HG02884 (cell line): ENCODE measurements around the gene PRDM16.

ENCODE experiments used
- ATAC-seq: cut with Tn5 transposase; IDR thresholded peaks from one replicate; pipeline ENCODE4 v1.9.1; 2021; ENCODE audit warnings: mild to moderate bottlenecking, moderate library complexity; ENCODE audit not compliant: unreplicated experiment

Gene PRDM16

DNA sequence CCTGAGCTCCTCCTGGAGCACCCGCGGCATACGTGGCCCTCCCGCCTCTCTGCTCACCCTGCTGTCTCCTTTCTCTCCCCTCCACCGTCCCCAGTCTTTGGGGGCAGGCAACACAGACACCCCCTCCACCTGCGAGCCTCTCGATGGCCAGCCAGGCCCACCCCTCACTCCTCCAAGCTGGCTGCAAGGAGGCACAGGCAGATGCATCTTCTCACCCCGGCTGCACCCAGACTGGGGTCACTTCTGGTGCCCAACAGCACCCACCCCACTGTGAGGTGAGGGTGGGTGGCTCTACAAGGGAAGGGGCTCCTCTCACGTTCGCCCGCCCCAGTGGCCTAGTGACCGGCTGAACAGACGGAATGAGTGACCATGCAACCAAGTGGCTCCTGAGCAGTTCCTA lies 277.5 kb downstream of the PRDM16 start:
- ATAC-seq = no peak

DNA sequence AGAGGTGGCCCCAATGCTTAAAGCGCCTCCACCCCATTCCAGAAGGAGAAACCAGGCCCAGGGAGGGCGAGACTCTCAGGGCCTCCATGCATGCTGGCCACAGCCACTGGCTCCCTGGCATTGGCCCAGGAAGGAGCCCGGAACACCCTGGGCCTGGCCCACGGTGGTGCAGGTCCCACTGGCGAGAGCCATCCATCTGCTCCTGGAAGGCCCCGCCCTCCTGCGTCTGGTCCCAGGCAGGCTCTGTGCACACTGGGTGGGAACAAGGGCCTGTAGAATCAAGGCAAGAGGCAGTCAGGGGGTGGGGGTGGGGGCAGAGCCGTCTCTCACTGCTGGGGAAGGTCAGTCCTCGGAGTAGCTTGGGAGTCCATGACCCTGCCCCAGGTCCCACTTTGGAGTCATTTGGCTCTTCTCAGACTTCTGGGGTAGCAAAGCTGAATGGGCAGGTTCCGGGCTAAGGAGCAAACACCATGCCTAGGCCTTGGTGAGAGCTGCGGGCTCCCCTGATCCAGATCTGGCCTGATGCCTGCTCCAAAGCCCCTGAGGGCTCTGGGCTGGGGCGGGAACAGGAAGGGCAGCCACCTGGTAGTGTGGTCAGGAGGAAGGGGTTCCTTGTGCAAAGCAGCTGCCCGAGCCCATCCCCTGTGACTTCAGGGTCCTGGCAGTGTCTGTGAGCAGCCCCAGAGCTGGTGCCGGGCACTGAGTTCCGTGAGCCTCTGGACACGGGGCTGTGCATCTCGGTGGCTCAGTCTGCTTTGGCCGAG lies 278.4 kb downstream of the PRDM16 start:
- no peak for ATAC-seq

DNA sequence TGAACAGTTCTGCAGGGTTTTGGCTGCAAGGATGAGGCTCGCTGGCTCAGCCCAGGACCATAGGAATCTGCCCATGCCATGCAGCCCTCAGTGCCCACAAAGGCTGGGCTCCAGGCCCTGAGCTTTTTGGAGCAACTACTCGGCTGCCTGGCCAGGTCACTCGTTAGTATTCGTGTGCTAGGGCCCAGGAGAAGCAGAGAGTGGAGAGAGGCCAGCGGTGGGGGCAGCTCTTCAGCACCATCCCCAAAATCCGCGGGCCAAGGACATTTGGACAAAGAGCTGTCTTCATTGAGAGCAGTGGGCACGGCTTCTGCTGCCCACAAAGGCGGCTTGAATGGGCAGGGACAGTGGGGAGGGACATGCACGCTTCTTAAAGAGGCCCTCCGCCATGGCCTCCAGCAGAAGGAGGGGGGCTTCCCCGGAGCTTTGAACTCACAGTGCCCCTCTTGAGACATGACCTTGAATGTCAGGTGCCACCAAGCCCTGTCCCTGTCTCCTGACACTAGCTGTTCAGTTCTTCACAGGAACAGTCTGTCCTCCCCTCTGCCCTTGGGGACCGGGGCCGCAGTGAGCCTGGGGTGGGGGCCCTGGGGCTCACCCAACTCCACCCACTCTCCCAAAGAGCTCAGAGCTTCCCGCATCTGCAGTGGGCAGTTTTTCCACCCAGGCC lies 279.3 kb downstream of the PRDM16 start:
- no peak for ATAC-seq

DNA sequence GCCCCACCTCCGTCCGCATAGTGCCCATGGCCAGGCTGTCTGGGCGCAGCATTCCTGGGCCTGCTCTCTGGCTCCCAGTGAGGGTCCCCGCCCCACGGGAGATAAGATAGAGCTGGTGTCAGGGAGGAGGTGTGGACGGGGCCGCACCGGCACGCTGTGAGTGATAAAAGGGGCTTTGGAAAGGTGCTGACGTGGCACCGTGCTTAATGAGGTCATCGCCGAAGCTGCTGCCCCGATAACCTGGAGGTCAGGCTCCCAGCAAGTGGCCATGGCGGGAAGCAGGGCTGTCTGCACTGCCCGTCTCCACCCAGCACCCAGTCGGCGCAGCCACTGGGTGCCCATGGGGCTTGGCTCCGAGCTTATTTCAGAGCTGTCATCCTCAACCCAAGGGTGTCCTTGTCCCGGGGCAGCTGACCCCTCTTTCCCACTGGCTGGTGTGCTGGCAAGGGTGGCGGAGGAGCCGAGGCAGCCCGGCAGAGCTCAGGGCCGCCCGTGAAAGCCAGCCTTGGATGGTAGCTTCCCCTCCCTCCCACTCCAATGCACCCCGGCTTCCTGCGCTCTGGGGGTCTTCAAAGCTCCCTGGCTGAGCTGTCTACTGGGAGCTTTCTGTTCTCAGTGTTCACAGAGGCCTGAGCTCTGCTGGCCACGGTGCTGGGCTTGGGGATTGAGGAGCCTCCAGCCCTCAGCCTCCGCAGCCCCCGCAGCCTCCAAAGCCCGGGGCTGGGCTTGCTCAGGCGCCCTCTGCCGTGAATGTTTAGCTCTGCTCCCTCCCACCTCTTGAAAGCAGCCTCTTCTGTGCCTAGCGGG lies 280.4 kb downstream of the PRDM16 start:
- no peak for ATAC-seq

DNA sequence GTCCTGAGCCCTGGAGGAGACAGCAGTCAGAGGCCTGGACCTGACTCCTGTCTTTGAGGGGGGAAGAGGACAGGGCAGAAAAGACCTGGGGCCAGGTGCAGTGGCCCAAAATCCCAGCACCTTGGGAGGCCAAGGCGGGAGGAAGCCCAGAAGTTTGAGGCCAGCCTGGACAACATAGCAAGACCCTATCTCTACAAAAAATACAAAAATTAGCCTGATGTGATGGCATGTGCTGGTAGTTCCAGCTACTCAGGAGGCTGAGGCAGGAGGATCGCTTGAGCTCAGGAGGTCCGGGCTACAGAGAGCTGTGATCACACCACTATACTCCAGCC lies 280.9 kb downstream of the PRDM16 start:
- ATAC-seq = no peak

DNA sequence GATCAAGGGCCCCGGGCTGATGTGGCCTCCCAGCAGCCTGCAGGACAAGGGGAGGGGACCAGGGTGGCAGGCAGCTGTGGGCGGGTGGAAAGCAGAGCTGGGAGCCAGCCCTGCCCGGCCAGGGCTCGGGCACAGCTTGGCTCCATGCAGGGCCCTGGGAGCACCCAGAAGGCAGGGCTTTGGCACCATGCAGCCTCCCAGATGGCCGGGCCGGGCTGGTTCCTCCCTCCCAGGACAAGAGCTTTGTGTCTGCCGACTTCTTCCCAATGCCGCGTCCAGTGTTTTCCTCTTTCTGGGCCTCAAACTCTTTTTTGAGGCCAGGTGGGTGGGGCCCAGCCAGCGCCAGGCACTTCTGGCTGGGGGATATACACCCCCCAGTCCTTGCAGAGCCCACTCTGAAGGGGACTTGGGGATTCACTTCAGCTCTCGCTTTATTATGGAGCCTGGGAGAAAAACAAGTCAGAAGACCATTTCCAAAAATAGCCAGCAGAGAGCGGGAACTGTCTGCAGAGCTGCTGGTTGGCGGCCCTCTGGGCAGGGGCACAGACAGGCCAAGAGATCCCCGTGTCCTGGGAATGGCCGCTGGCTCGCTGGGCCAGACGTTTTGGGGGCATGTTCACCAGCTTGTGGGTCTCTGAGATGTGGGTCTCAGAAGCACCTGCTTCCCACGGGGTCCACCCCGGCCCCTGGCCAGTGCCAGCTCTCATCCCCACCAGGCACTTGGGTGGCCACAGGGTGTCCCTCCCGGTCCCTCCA lies 281.7 kb downstream of the PRDM16 start:
- no peak for ATAC-seq

DNA sequence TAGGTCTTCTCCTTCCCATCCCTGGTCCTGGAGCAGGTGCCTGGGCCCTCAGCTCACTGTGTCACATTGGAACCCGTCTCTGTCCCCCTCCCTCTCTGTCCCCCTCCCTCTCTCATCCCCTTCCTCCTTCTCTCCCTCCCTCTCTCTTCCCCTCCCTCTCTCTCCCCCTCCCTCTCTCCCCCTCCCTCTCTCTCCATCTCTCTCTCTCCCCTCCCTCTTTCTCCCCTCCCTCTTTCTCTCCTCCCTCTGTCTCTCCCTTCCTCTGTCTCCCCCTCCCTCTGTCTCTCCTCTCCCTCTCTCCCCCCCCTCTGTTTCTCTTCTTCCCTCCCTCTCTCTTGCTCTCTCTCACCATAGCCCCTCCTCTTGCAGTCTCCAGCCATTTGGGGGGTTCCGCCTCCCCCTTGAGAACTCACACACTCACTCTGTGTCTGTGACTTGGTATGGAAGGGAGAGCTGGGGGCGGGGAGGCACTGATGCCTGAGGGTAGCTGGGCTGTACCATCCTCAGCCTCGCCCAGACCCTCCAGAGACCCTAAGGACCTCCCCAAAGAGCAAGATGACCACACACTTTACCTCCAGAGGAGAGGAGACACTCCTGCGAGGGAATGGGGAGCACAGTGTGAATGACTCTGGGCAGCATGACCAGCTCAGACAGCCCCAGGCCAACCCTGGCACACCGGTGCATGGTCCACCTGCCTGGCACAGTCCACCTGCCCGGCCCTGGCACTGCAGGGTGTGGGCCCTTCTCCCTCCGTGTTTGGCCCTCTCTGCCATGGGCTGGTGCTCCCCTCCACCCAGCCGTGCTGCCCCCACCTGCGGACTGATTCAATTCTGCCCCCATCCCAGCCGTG lies 282.7 kb downstream of the PRDM16 start:
- ATAC-seq = no peak

DNA sequence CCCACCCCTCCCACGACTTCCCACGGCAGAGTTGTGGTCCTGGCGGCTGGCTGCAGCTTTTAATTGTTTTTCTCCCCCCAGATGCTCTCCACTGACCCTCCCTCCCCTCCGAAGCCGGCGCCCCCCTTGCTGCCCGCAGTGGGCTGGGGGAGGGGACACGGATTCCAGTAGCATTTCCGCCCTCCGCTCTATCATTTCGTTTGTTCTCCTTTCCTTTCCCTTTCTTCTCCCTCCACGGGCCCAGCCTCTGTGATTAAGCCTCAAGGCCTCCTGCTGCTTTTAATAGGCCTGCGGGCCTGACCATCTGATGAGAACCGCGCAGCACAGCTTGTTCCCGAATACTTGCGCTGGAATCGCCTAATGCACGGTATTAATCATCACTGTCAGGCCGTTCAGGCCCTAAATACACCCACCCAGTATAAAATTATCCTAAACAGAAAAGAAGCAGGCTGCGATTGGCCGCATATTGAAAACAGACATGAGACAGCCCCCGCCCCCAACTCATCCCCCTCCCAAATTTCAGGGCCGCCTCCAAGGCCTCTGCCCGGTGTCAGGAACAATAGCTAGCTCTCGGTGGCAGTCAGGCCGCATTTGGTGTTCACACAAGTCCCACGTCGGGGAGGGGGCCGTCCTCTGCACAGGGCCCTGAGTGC lies 283.4 kb downstream of the PRDM16 start:
- no peak for ATAC-seq

DNA sequence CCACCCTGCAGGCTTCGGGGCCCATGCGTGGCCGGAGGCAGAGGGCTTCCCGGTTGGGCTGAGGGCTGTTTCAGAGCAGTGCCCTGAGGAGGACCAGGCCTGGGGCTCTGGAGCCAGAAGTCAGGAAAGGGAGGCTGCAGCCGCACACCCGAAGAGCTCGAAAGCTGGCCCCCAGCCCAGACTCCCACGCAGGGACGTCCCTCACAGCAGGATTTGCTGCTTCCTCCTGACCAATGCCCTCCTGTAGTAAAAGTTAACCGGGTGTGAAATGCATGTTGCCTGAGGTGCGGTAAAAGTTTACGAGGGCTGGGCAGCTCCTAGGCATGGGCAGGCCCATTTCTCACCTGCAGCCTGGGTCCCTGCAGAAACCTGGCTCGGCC lies 283.9 kb downstream of the PRDM16 start:
- no peak for ATAC-seq

DNA sequence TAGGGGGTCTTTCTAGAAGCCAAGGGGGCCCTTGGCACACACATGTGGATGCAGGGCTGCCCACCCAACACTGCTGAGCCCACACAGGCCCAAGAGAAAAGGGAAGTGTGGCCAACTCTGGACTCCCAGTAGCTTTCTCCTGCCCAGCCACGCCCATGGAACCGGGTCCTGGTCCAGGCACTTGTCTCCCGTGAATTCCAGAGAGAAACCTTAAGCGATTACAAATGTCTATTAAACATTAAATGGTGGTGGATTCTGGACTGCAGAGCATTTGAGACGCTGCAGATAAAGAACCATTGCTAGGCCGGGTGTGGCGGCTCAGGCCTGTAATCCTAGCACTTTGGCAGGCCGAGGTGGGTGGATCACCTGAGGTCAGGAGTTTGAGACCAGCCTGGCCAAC lies 284.9 kb downstream of the PRDM16 start:
- ATAC-seq = no peak

DNA sequence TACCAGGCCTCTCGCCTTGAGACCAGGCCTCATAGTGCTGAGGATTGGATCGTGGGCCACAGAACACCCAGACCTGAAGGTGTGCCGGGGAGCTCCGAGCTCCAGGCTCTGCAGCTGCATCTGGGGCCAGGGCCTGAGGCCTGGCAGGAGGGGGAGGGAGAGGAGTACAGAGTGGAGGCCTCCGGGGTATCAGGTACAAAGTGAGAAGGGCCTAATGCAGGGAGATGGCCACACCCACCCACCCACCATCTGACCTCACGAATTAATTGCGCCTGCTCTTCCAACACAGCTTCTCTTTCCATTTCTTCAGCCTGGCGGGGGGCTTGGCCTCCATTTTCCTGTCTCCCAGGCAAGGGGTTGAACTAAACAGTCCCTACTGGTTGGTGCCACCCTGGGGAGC lies 286.1 kb downstream of the PRDM16 start:
- ATAC-seq = no peak

DNA sequence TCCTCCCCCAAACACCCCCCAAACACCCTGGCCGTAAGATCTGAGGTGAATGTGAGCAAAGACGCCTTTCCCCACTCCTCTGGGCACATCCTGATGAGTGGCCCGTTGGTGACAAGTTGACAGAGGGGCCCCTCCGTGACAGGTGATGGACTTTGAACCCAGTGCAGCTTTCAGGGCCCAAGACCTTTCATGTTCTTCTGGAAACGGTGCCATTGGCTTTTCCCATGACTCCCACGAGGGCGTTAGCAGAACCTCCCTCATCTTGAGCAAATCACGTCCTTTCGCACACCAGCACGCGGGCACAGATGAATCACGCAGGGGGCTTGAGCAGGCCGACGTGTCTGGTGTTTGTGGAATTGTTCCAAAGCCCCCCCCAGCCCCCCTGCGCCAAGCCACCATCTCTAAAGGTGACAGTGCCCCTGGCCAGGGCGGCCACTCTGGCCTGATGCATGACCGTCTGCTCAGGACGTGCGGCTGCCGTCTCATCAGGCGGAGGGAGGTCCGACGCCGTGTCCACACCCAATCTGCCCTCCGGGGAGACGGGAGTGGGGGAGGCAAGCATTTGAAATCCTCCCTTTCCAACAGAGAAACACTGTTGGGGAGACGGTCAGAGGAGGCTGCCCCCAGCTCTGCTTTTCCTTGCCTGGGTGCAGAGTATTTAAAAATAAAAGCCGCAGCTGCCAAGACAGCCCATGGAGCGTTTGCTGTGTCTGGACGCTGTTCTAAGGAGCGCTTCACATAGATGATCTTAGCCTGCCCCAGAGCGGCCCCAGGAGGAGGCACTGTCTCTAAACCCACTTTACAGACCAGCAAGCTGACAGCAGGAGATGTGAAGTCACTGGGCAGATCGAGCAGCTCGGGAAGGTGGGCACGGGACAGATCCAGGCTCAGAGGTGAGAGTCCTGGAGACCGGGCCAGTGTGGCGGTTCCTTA lies 287.2 kb downstream of the PRDM16 start:
- no peak for ATAC-seq

DNA sequence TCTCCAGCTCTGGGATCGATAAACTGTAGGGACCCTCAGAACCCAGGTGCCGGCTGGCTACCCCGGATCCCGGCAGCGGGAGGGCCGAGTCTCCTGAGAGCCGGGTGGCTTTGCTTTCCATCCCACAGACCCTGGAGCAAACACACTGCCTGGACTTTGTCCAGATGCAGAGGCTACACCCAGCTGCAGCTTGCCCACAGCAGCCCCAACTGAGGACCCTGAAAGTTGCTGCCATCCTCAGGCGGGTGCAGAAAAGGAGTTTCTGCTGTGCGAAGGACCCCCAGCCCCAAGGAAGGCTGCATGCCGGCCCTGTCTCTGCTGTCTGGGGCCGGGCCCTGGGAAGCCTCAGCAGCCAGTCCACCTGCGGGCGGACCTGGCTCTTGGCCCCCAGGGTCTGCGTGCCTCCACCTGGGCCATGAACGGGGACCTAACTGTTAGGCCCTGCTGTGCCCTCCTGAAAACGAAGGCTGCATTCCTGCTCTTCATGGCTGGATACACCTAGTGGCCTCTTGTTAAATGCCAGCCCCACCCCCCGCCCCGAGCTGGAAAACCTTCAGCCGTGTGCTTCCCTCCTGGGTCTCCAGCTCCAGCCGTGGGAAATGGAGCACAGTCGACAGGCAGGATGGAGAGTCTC lies 287.9 kb downstream of the PRDM16 start:
- no peak for ATAC-seq

DNA sequence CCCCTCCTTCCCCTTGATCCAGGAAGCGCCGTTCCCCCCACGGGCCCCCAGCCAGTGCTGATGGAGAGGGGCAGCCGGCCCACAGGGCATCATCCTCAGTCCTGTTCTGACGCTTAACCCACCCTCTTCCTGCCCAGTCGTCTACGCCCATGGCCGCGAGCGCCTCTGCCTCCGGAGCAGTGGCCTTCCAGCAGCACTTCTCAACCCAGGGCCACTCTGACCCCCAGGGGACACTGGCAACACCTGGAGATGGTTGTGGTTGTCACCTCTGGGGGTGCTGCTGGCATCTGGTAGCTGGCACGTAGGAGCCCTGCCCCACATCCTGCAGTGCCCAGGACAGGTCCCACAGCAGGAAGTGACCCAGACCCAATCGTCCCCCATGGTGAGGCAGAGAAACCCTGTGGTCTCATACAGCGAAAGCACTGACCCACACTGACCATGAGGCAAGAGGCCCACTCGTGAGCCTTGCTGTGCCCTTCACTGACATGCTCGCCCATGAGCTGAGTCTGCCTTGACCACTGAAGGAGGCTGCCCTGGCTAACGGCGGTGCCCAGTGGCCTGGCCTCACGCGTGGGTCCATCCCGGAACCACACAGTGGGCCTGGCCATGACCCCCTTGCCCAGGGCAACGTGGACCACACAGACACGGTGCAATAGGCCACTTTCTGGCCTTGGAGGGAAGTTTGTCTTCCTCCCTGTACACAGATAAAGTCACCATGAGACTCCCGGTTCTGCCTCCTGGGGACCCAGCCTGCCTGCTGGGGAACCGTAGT lies 288.7 kb downstream of the PRDM16 start:
- no peak for ATAC-seq

DNA sequence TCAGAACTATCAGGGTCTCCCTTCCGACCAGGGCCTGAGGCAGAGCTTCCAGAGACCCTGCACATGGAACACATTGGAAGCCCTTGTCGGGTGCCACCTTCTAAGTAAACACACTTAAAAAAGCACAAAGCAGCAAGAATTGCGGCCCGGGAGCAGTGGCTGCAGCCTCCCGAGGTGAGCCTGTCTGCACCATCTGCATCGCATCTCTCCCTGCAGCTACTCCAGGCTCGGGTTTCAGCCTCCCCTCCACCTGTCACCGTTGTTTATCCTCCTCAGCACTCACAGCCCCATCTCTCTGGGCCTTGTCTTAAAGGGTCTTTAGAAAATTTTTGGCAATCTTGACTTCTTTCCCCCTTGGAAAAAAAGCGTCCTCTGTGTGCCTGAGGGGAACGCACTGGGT lies 290.3 kb downstream of the PRDM16 start:
- no peak for ATAC-seq

DNA sequence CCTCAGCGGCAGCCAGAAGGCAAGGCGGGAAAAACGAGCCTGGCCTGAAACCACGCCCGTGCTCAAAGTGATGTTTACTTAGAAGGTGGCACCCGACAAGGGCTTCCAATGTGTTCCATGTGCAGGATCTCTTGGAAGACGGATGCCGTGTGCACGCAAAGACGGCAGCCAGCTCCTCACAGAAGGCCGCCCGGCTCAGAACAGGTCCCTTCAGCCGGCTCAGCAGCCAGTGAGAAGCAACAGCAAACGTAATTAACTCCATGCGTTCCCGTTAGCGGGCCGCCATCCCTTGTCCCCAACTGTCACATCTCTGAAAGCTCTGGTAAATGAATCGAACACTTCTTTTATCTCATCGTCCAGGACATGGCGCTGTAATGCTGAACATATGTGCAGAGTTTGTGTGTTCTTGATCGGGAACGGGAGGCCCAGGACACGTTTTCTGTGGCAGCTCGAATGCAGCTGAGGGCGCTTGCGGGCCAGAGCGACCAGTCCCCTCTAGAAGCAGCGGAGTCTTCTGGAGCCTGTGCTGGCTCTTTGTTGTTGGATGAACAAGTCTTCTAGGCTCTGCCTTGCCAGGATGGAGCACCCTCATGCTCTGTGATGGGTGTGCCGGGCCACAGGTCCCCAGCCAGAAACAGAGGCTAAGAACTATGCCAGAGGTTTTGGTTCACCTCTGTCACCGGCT lies 290.9 kb downstream of the PRDM16 start:
- ATAC-seq = no peak

DNA sequence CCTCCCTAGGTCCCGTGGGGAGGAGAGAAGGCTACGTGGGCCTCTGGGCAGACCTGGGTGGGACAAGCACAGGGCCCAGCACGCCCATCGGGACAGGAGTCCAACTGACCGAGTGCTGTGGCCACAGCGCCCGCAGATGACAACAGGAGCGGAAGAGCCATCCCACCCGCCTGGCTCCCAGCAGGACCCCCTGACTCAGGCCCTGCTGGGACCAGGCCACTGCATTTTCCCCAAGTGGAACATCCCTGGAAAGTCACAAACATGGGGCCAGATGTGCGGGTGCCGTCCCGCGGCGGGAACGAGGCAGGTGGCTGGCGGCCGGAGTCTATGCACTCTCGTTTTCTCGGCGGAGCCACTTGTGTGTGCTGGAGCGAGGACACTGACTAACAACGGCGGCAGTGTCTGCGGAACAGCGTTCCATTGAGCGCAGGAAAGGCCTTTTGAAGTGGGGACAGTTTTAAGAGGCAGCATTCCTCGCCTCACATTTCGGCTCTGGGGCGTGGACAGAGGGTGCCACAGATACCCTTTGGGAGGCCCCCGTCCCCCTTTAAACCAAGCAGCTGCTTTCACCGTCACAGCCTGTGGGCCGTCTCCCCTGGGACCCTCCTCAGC lies 291.7 kb downstream of the PRDM16 start:
- ATAC-seq = no peak
